Measurements from ENCODE around the gene CHRNA1.

Gene CHRNA1

GRCh38 chr2:174759381-174760065 lies 4.7 kb downstream of the CHRNA1 start:
- no peak for DNase-seq

GRCh38 chr2:174756743-174757142 lies 7.5 kb downstream of the CHRNA1 start:
- no peak for DNase-seq

GRCh38 chr2:174753038-174753633 lies 11.1 kb downstream of the CHRNA1 start:
- DNase-seq, result no peak

GRCh38 chr2:174752403-174753037 lies 11.8 kb downstream of the CHRNA1 start:
- no peak for DNase-seq

- no peak for DNase-seq
Observed at GRCh38 chr2:174750923-174751441, 13.3 kb downstream of the CHRNA1 start.

DNA sequence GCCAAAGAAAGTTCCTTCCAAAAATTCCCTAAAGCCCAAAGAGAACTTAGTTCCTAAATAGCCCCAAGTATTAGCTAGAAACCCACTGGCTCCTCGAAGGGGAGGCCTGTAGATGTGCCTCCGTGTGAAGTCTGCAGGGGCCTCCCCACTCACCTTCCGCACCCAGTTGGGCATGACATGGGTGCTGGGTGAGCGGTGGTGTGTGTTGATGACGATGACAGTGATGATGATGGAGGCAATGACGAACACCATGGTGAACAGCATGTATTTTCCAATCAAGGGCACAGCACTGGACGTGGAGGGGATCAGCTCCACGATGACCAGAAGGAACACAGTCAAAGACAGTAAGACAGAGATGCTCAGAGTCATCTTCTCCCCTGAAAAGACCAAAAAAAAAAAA lies 14.5 kb downstream of the CHRNA1 start:
- no peak for DNase-seq

GRCh38 chr2:174748948-174749347 lies 15.3 kb downstream of the CHRNA1 start:
- DNase-seq, result peak; percentile 43

DNA sequence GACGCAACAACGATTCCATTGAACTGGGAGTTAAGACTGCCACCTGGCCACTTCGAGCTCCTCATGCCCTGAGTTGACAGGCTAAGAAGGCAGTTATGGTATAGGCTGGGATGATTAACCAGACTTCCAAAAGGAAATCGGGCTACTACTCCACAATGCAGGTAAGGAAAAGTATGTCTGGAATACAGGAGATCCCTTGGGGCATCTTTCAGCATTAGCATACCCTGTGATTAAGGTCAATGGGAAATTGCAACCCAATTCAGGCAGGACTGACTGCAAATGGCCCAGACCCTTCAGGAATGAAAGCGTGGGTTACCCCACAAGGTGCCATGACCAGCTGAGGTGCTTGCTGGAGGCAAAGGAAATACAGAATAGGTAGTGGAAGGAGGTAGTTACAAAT lies 19.1 kb downstream of the CHRNA1 start:
- DNase-seq, result no peak

- no peak for DNase-seq
Observed at GRCh38 chr2:174744111-174744510, 20.2 kb downstream of the CHRNA1 start.

GRCh38 chr2:174740721-174741120 lies 23.6 kb downstream of the CHRNA1 start:
- DNase-seq, result no peak

DNA sequence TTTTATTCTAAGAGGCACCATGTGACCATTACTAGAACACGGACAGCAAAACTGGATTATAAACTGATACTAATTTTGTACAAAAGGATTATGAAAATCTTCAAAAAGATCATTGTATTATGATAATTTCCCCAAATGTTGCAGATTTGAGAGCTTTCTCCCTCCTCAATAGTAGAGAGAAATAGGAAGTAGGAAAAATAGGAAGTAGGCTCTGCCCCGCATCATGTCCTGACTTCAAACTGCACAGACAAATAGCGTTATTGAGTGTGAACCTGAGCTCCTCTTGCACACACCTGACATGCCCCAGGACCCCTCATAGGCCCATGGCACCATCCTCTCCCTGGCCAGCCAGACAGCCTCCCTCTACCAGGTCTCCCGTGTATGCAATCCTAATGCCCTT lies 25.4 kb downstream of the CHRNA1 start:
- DNase-seq, result no peak

DNA sequence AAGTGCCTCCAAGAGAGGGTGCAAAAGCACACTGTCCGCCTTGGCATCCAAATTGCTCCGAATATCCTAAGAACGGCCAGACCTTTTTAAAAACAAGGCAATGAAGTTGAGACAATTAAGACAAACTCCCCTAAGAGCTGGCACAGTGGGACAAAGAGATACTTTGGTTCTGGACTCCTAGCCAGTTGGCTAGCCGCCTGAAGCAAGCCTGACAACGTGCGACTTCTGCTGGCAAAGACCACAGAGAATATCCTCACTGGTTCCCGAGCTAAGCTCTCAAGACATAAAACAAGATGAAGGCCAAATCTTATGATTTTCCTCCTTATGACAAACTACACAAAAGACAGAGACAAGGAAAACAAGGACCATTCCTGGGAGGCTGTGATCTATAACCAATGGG lies 32.7 kb downstream of the CHRNA1 start:
- no peak for DNase-seq

- no peak for DNase-seq
Observed at GRCh38 chr2:174730698-174731018, 33.6 kb downstream of the CHRNA1 start.

GRCh38 chr2:174729797-174730697 lies 34.2 kb downstream of the CHRNA1 start:
- no peak for DNase-seq

DNA sequence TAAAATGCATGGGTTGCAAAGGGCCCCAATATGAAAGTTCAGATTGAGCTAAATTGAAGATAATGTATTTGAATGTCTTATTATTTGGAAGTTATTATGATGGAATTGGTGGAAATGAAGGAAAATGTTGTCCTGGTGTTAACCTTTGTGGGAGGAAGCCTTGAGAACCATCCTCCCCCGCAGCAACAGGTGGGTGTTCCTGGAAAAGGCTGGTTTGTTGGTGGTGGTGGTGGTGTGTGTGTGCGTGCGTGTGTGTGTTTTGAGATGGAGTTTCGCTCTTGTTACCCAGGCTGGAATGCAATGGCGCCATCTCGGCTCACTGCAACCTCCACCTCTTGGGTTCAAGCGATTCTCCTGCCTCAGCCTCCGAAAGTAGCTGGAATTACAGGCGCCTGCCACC lies 36.2 kb downstream of the CHRNA1 start:
- DNase-seq, result no peak

DNA sequence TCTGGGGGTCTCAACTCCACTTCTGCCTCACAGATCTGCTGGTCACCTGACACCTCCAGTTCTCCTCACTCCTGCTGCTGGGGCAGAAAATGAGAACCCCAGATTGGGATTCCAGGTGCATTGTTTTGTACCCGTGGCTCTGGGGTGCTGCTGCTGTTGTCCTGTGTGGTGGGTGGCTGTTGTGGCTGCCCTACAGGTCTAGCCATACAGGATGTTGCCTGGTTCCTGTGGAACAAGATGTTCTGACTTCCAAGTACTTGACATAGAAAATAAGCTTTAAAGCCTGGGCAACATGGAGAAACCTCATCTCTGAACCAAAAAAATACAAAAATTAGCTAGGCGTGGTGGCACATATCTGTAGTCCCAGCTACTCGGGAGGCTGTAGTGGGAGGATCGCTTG lies 38.1 kb downstream of the CHRNA1 start:
- no peak for DNase-seq

DNA sequence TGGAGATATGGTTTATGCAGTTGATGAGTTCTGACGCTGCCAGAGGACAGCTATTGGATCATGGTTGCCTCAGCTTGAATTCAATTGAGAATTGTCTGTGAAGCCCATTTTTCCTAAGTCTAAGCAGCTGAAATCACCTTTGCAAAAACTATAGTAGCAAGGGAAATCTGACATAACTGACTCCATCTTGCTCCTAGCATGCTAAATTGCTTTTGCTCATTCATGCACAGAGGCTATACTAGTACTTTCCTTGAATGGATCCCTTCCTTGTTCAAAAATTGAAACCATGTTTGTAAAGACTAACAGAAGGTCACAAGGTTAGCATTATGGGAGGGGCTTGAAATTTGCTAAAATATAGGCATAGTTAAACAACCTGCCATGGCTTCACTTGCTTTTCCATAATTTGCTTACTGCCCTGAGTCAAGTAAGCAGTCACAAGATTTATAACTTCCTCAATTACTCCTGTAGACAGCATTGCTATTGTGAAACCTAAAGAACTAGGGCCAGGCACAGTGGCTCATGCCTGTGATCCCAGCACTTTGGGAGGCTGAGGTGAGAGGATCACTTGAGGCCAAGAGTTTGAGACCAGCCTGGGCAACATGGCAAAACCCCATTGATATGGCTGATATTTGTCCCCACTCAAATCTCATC lies 41.2 kb downstream of the CHRNA1 start:
- no peak for DNase-seq

DNA sequence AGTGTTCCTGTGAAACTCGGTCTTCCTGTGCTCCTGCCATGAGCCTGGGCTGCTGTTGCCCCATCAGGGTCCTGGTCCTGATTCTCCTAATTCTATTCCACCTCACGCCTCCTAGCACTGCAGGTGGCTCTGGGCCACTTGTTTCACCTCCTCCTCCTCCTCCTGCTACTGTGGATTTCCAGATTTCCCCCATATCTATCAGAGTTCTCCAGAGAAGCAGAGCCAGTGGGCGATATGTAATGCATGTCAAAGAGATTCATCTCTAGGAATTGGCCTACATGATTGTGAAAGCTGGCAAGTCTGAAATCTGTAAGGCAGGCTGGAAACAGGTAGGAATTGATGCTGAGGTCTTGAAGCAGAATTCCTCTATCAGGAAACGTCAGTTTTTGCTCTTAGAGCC lies 45.3 kb downstream of the CHRNA1 start:
- no peak for DNase-seq

DNA sequence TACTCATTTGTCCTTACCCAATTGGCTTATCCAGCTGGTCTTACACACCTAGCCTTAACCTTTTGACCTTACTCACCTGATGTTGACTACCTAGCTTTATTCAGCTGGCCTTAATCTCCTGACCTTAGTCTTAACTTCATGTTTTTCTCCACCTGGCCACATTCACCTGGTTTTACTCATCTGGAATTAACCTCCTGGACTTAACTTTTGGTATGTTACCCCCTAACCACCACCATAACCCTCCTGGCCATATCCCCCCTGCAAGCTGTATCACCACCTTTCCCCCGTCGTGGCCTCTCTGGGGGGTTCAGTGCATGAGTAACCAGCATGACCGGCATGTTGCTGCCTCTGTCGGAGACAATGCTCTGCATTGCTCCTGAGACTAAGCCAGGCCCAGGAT lies 45.7 kb downstream of the CHRNA1 start:
- DNase-seq, result no peak

GRCh38 chr2:174717916-174718315 lies 46.4 kb downstream of the CHRNA1 start:
- DNase-seq, result no peak

GRCh38 chr2:174717273-174717672 lies 47.0 kb downstream of the CHRNA1 start:
- no peak for DNase-seq

- DNase-seq, result no peak
Observed at GRCh38 chr2:174716785-174717184, 47.5 kb downstream of the CHRNA1 start.

DNA sequence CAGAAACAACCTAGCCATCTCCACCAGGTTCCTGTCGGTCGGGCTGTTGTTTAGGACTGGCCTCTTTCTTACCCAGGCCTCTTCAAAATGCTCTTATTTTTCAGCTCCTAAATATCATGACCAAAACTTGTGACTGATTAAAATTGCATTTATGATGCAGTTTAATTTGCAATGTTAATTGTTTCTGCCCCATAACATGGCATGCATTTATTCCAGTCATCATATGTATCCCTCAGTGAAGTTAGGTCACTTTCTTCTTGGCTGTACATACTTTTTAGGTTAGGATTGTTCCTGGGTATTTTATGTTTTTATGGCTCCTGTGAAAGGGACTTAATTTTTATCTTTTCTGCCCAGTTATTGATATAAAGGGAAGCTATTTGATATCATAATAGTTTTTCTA lies 50.6 kb downstream of the CHRNA1 start:
- DNase-seq, result no peak
